ENCODE measurements around the gene GET4.
"Not testable (repeated sequence)": the region's sequence is repeated elsewhere in the genome, so short reads cannot be mapped to it uniquely, and the experiment has no call there.

GET4 gene

DNA sequence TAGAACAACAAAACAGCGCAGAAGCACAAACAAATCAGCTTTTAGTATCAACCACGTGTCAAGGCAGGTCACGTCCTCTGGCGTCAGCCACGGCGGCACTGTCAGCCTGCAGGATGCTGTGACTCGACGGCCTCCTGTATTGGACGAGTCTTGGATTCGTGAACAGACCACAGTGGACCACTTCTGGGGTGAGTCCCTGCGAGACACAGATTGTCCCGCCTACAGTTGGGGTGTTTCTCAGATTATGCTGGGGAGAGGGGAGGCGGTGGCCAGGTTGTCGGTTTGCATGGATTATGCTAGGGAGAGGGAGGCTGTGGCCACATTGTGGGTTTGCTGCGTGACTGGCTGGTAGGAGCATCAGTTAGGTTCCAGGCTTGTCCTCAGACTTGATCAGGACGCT, 34.4 kb upstream of the GET4 start:
- no peak overlapping the region for H3K27ac ChIP-seq
- no peak for TF ChIP-seq ZFX (IDR thresholded peaks at IDR 0.05)
- TF ChIP-seq, protein P1, sequence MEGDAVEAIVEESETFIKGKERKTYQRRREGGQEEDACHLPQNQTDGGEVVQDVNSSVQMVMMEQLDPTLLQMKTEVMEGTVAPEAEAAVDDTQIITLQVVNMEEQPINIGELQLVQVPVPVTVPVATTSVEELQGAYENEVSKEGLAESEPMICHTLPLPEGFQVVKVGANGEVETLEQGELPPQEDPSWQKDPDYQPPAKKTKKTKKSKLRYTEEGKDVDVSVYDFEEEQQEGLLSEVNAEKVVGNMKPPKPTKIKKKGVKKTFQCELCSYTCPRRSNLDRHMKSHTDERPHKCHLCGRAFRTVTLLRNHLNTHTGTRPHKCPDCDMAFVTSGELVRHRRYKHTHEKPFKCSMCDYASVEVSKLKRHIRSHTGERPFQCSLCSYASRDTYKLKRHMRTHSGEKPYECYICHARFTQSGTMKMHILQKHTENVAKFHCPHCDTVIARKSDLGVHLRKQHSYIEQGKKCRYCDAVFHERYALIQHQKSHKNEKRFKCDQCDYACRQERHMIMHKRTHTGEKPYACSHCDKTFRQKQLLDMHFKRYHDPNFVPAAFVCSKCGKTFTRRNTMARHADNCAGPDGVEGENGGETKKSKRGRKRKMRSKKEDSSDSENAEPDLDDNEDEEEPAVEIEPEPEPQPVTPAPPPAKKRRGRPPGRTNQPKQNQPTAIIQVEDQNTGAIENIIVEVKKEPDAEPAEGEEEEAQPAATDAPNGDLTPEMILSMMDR (conservative IDR thresholded peaks at IDR 0.05), result no peak

DNA sequence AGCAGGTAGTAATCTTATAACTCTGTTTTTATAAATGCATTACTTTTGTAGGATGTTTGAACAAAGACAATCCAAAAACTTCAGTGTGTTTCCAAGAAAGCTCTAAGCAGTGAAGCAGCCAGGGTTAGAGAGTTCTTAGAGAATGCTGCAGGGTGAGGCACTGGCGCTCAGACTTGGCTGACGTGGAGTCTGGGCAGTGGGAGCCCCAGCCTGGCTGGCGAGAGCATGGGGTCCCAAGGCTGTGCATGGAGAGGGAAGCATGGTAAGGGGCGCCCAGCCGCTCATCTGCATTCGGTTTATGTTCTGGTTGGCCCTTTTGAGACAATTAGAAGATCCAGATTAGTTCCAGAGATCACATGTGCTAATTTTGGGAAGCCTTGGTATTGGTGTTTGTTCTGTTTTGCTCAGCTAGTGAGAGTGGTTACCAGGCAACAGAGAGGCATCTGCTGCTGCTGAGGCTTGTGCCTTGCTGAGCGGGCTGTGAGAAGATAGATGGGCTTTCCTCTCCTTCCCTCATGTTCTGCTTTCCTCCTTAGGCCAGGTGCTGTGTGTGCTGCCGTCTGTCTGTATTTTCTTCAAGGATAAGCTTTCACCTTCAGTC, 33.8 kb upstream of the GET4 start:
- H3K27ac ChIP-seq, result no peak overlapping the region
- TF ChIP-seq ZFX (IDR thresholded peaks at IDR 0.05), result no peak
- TF ChIP-seq, protein P1 (conservative IDR thresholded peaks at IDR 0.05), result no peak

DNA sequence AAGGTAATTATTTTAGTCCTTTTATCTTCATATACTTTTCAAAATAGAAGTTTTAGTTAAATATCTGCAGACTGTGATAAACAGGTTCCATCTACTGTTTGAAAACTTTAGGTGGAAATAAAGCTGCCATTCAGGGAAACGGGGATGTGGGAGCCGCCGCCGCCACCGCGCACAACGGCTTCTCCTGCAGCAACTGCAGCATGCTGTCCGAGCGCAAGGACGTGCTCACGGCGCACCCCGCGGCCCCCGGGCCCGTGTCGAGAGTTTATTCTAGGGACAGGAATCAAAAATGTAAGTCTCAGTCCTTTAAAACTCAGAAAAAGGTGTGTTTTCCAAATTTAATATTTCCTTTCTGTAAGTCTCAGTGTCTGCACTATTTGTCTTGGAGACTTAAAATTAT, 33.1 kb upstream of the GET4 start:
- TF ChIP-seq, protein P1 (conservative IDR thresholded peaks at IDR 0.05), result no peak
- TF ChIP-seq ZFX (IDR thresholded peaks at IDR 0.05), result no peak
- no peak overlapping the region for H3K27ac ChIP-seq

DNA sequence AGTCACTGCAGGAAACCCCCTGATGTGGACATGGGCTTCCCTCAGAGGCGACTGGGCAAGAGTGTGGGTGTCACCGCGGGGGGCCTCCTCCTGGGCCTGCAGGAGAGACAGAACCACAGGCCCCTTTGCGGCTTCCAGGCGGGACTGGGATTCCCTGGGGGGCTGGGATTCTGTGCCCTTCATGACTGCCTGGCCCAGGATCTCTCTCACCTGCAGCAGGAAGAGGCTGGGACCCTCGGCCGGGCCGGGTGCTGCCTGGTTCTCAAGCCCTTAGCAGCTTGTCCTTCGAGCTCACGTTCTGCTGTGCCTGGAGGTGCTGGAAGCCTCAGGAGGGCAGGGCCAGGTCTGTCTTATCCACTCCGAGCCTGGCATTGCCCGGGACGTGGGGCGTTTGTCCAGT, 32.3 kb upstream of the GET4 start:
- TF ChIP-seq ZFX (IDR thresholded peaks at IDR 0.05), result no peak
- TF ChIP-seq, protein P1 (conservative IDR thresholded peaks at IDR 0.05), result no peak
- no peak overlapping the region for H3K27ac ChIP-seq

DNA sequence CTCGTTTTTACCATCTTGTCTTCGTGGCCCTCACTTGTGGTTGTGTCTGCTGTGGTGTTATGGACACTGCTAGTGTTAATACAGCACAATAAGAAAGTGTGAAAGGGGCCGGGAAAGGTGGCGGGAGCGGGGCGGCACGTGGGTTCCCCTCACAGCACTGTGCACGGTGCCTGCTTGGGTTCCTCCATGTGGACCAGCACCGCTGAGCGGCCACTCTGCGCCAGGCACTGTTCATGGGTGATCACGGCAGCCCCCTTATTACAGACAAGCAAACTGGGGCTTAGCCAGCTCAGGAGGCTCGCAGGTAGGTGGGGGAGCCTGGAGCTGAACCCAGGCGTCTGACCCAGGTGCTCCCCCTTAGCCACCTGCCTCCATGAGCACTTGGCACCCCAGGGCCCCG, 31.8 kb upstream of the GET4 start:
- H3K27ac ChIP-seq, result no peak overlapping the region
- TF ChIP-seq, protein P1 (conservative IDR thresholded peaks at IDR 0.05), result no peak
- no peak for TF ChIP-seq ZFX (IDR thresholded peaks at IDR 0.05)

DNA sequence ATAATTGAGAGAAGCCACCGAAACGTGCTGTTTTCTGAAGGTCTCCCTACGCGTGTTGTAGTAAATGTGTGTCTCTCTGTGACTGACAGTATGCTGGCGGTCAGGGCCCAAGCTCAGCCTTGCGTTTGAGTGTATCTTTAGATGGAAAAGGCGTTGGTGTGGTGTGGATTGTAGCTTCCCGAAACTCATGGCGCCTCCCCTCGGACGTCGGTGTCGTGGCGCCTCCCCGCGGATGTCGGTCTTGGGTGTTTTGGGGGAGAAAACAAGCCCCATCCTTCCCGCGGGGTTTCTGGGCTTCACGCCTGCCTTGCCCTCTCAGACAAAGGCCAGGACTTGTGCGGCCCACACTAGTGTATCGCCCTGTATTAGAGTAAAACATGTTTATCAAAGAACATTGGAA, 31.3 kb upstream of the GET4 start:
- TF ChIP-seq ZFX (IDR thresholded peaks at IDR 0.05), result no peak
- TF ChIP-seq, protein P1 (conservative IDR thresholded peaks at IDR 0.05), result no peak
- H3K27ac ChIP-seq, result no peak overlapping the region

DNA sequence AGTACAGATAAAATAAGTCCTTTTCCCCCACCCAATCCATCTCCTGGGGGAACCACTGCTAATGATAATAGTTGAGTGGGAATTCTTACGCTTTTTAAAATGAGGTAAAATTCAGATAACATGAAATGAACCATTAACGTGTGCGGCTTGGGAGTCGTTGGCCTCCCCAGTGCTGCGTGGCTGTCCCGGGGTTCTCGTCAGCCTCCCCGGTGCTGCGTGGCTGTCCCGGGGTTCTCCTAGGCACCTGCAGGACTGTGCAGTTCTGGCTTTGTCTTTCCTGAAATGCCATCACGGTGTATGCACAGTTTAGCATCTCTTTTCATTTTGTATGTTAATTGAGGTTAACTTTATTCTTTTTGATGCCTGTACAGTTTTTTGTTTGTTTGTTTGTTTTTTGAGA, 30.6 kb upstream of the GET4 start:
- TF ChIP-seq ZFX (IDR thresholded peaks at IDR 0.05), result no peak
- TF ChIP-seq, protein P1 (conservative IDR thresholded peaks at IDR 0.05), result no peak
- H3K27ac ChIP-seq, result no peak overlapping the region

DNA sequence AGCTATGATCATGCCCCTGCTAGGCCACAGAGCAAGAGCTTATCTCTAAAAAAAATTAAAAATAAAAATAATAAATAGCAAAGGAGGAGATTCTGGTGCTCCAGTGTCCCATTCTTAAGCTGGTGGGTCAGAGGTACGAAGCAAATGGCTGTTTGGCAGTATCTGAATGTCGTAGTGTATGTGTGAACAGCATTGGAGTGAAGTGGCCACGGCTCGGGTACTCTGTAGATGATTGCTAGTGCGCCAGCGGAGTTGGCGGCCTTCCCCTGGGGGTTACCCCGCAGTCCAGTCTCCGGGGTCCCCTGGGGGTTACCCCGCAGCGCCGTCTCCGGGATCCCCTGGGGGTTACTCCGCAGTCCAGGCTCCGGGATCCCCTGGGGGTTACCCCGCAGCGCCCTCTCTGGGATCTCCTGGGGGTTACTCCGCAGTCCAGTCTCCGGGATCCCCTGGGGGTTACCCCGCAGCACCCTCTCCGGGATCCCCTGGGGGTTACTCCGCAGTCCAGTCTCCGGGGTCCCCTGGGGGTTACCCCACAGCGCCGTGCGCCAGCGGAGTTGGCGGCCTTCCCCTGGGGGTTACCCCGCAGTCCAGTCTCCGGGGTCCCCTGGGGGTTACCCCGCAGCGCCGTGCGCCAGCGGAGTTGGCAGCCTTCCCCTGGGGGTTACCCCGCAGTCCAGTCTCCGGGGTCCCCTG, 29.2 kb upstream of the GET4 start:
- not testable (repeated sequence) for H3K27ac ChIP-seq

DNA sequence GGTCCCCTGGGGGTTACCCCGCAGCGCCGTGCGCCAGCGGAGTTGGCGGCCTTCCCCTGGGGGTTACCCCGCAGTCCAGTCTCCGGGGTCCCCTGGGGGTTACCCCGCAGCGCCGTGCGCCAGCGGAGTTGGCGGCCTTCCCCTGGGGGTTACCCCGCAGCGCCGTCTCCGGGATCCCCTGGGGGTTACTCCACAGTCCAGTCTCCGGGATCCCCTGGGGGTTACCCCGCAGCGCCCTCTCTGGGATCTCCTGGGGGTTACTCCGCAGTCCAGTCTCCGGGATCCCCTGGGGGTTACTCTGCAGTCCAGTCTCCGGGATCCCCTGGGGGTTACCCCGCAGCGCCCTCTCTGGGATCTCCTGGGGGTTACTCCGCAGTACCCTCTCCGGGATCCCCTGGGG, 28.6 kb upstream of the GET4 start:
- H3K27ac ChIP-seq, result not testable (repeated sequence)

Measured in C4-2B (cell line).